Choroid plexus epithelial cell (primary cell): ENCODE results near the gene SEC14L1.
"Not testable (repeated sequence)": the region's sequence is repeated elsewhere in the genome, so short reads cannot be mapped to it uniquely, and the experiment has no call there.

Source experiments
- DNase-seq: peaks from one replicate; pipeline ENCODE4 v3.0.0-alpha.2; 2010; ENCODE audit warnings: low read depth
- H3K4me3 ChIP-seq: 2 replicates; pipeline ENCODE4 v1.5.1; 2011; ENCODE audit warnings: low read depth, mild to moderate bottlenecking, control low read depth, low read length, moderate library complexity
- CTCF ChIP-seq: conservative IDR thresholded peaks from 2 replicates; pipeline ENCODE4 v1.5.1; 2011; ENCODE audit warnings: low read depth, mild to moderate bottlenecking, control low read depth, inconsistent platforms, low read length, moderate library complexity

SEC14L1 gene

GRCh38 chr17:77147357-77147801, 6.6 kb downstream of the SEC14L1 start:
- DNase-seq, result no peak
- H3K4me3 ChIP-seq, result no peak overlapping the region
- no peak for TF ChIP-seq CTCF

GRCh38 chr17:77148077-77148939, 7.5 kb downstream of the SEC14L1 start:
- TF ChIP-seq CTCF, result no peak
- no peak for DNase-seq
- H3K4me3 ChIP-seq, result no peak overlapping the region

GRCh38 chr17:77148940-77149510, 8.3 kb downstream of the SEC14L1 start:
- TF ChIP-seq CTCF, result no peak
- no peak overlapping the region for H3K4me3 ChIP-seq
- DNase-seq, result no peak

- no peak overlapping the region for H3K4me3 ChIP-seq
- DNase-seq, result no peak
- no peak for TF ChIP-seq CTCF
Observed at GRCh38 chr17:77150196-77150595, 9.4 kb downstream of the SEC14L1 start.

- TF ChIP-seq CTCF, result no peak
- no peak for DNase-seq
- H3K4me3 ChIP-seq, result no peak overlapping the region
Observed at GRCh38 chr17:77151186-77151585, 10.4 kb downstream of the SEC14L1 start.

GRCh38 chr17:77152056-77152455, 11.3 kb downstream of the SEC14L1 start:
- not testable (repeated sequence) for DNase-seq, H3K4me3 ChIP-seq

GRCh38 chr17:77153472-77153871, 12.7 kb downstream of the SEC14L1 start:
- no peak for DNase-seq
- TF ChIP-seq CTCF, result no peak
- no peak overlapping the region for H3K4me3 ChIP-seq
